Calu3 (cell line): ENCODE results near the gene DCC. TPM values are rescaled to one million over a fixed set of nuclear protein-coding genes. Genes with fewer than 3 reads are reported as not detected.
"Not testable (repeated sequence)": the region's sequence is repeated elsewhere in the genome, so short reads cannot be mapped to it uniquely, and the experiment has no call there.

Experiments
- BruUV-seq: library from RNA; stranded (reverse); fragments of 400-500 nt; replicated peaks from 2 replicates; lab custom pipeline; 2021; lab: Mats Ljungman, UMichigan
- CTCF ChIA-PET: fragments of 300-600 bp; sonication (Branson Sonifier 250); formaldehyde crosslinking; loops from one replicate; lab custom pipeline; 2022; ENCODE audit warnings: antibody characterized with exemption; lab: Charles Lee
- DNase-seq: peaks from one replicate; pipeline ENCODE4 v3.0.0; 2022
- H3K27ac Mint-ChIP-seq: one replicate; pipeline ENCODE4 v1.8.0; 2022; ENCODE audit warnings: mixed read lengths; ENCODE audit not compliant: unreplicated experiment
- H3K27me3 Mint-ChIP-seq: one replicate; pipeline ENCODE4 v1.8.0; 2022; ENCODE audit warnings: mixed read lengths; ENCODE audit not compliant: unreplicated experiment
- H3K36me3 Mint-ChIP-seq: one replicate; pipeline ENCODE4 v1.8.0; 2022; ENCODE audit warnings: mild to moderate bottlenecking, moderate library complexity, mixed read lengths; ENCODE audit not compliant: insufficient read depth, unreplicated experiment
- H3K4me1 Mint-ChIP-seq: one replicate; pipeline ENCODE4 v1.8.0; 2022; ENCODE audit warnings: mild to moderate bottlenecking, low read depth, mixed read lengths; ENCODE audit not compliant: unreplicated experiment
- H3K4me3 Mint-ChIP-seq: one replicate; pipeline ENCODE4 v1.8.0; 2022; ENCODE audit warnings: mild to moderate bottlenecking, low read depth, moderate library complexity, mixed read lengths; ENCODE audit not compliant: unreplicated experiment
- H3K9me3 Mint-ChIP-seq: one replicate; pipeline ENCODE4 v1.8.0; 2022; ENCODE audit warnings: low read depth, mixed read lengths; ENCODE audit not compliant: unreplicated experiment
- intact Hi-C: fragments of 100-400 bp; cut with micrococcal nuclease; formaldehyde crosslinking; loops from one replicate; pipeline ENCODE4 v1.10.0; 2022; ENCODE audit not compliant: unreplicated experiment
- total RNA-seq: library from RNA; stranded (reverse); gene quantifications from 2 replicates; pipeline ENCODE4 v1.2.3, GENCODE V29; 2022
- TF ChIP-seq, protein P1 (sequence below): fragments of 200-600 bp; IDR thresholded peaks from one replicate; pipeline ENCODE4 v1.8.0; 2022; ENCODE audit warnings: antibody characterized with exemption; ENCODE audit not compliant: unreplicated experiment

DCC gene
- total RNA-seq, 1 experiment from 2014 or later: not detected

DNA sequence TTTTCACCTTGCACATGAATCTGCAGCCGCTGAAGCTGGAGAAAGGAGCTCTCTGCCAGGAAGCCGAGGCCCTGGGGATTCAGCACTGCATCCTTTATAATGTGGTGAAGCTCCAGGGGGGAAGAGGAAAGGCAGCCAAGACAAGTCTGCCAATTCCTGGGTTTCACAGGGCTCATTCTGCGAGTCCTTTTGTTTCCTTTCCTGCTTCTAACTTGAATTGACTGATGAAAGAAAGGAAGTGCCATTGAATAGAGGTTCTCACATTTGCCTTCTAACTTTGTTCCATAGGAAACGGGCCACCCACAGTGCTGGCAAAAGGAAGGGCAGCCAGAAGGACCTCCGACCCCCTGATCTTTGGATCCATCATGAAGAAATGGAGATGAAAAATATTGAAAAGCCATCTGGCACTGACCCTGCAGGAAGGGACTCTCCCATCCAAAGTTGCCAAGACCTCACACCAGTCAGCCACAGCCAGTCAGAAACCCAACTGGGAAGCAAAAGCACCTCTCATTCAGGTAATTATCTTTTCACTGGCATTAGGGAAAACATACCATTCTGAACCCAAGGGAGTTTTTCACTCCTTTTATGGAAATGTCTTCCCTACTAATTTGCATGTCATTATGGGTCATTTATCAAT, 1119.1 kb downstream of the DCC start:
- TF ChIP-seq, protein P1, sequence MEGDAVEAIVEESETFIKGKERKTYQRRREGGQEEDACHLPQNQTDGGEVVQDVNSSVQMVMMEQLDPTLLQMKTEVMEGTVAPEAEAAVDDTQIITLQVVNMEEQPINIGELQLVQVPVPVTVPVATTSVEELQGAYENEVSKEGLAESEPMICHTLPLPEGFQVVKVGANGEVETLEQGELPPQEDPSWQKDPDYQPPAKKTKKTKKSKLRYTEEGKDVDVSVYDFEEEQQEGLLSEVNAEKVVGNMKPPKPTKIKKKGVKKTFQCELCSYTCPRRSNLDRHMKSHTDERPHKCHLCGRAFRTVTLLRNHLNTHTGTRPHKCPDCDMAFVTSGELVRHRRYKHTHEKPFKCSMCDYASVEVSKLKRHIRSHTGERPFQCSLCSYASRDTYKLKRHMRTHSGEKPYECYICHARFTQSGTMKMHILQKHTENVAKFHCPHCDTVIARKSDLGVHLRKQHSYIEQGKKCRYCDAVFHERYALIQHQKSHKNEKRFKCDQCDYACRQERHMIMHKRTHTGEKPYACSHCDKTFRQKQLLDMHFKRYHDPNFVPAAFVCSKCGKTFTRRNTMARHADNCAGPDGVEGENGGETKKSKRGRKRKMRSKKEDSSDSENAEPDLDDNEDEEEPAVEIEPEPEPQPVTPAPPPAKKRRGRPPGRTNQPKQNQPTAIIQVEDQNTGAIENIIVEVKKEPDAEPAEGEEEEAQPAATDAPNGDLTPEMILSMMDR: no peak
- no peak for DNase-seq
- Mint-ChIP-seq H3K27me3 (no peaks in the 10 kb centered on the region), H3K9me3 (peaks cover 7% of the 10 kb centered on the region), H3K4me1 (no peaks in the 10 kb centered on the region), H3K36me3 (no peaks in the 10 kb centered on the region), H3K4me3 (no peak overlapping the region), H3K27ac (no peak overlapping the region)
- CTCF ChIA-PET: interaction anchor here (1.1 kb wide), 1 partner anchor 19 kb away, joined by 4 read pairs; no protein-coding TSS in a partner anchor
- BruUV-seq: no TSS peak
- intact Hi-C loops: no loop called here

DNA sequence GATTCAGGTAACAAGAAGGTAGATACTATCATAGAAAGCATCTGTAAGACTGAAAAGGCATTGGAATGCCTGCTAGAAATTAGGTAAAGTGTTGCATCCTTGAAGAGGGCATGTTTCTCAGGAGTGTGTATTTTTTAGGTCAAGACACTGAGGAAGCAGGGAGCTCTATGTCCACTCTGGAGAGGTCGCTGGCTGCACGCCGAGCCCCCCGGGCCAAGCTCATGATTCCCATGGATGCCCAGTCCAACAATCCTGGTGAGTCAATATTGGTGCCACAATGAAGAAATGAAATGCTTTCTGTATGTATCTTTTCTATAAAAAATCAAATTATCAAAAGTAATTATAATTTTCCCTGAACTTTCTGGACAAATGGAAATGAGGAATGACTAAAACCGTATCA, 1127.8 kb downstream of the DCC start:
- H3K36me3 Mint-ChIP-seq: no peaks in the 10 kb centered on the region
- intact Hi-C loops: no loop called here

DNA sequence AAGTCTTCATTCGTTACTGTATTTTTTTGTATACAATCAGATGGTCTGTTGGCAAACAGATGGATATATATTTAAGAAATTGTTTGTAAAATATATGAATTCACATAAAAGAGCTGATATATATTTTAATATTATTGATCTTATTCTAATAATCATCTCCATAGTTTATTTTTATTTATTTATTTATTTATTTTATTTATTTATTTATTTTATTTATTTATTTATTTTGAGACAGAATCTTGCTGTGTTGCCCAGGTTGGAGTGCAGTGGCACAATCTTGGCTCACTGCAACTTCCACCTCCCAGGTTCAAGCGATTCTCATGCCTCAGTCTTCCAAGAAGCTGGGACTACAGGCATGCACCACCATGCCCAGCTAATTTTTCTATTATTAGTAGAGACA, 1128.2 kb downstream of the DCC start:
- H3K27me3 Mint-ChIP-seq, BruUV-seq, CTCF ChIA-PET, H3K36me3 Mint-ChIP-seq, intact Hi-C loops, H3K4me3 Mint-ChIP-seq, H3K27ac Mint-ChIP-seq, DNase-seq, H3K4me1 Mint-ChIP-seq: not testable (repeated sequence)
- H3K9me3 Mint-ChIP-seq: peaks cover 15% of the 10 kb centered on the region

More for the DNA sequence above, 1127.8 kb downstream of the DCC start:
- H3K27ac Mint-ChIP-seq: no peak overlapping the region
- H3K9me3 Mint-ChIP-seq: peaks cover 15% of the 10 kb centered on the region
- CTCF ChIA-PET: no interaction called here
- no peaks in the 10 kb centered on the region for H3K4me1 Mint-ChIP-seq
- TF ChIP-seq, protein P1: no peak
- H3K27me3 Mint-ChIP-seq: no peaks in the 10 kb centered on the region
- DNase-seq: no peak
- no TSS peak for BruUV-seq
- H3K4me3 Mint-ChIP-seq: no peak overlapping the region

DNA sequence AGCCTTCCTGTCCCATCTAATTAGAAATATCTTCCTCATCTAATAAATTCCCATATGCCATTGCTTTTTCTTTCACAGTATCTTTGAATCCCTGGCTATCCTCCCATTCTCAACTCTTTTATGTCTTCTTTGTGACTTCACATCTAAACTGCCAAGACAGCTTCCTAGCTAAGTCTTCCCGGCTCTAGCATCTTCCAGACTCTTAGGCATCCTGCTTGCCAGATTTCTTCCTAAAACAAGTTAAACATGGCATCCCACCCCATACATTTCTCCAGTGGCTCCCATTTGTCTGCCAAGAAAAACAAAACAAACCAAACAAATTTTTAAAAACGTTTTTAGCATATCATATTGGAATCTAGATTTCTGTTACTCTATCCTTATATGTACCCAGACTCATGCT, 1132.5 kb downstream of the DCC start:
- no TSS peak for BruUV-seq
- no peaks in the 10 kb centered on the region for H3K27me3 Mint-ChIP-seq
- no peak overlapping the region for H3K4me3 Mint-ChIP-seq
- intact Hi-C loops: no loop called here
- DNase-seq: no peak
- no peaks in the 10 kb centered on the region for H3K36me3 Mint-ChIP-seq
- TF ChIP-seq, protein P1: no peak
- H3K27ac Mint-ChIP-seq: no peak overlapping the region
- no peaks in the 10 kb centered on the region for H3K4me1 Mint-ChIP-seq
- H3K9me3 Mint-ChIP-seq: peaks cover 21% of the 10 kb centered on the region
- CTCF ChIA-PET: interaction anchor here (0.6 kb wide), 1 partner anchor 572 kb away, joined by 3 read pairs; no protein-coding TSS in a partner anchor

DNA sequence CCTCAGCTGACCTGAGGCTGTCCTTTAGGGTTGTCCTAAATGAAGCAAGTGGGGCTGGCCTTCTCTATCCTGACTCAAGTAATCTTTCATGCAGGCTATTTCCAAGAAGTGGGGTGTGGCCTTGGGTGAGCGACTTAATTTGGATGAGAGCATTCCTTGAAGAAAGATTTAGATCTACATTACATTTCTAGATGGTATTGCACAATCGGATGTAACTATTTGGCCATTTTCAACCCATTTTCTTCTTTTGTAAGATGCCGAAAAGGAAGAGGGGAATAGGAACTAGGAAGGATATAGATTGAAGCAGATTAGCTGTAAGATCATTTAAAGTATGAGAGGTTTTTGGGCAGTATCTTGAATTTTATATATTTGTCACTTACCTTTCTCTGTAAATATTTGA, 1138.2 kb downstream of the DCC start:
- intact Hi-C loops: no loop called here
- Mint-ChIP-seq H3K27ac (no peak overlapping the region), H3K36me3 (no peaks in the 10 kb centered on the region), H3K4me3 (no peak overlapping the region), H3K4me1 (no peaks in the 10 kb centered on the region), H3K9me3 (peaks cover 6% of the 10 kb centered on the region), H3K27me3 (no peaks in the 10 kb centered on the region)
- BruUV-seq: no TSS peak
- CTCF ChIA-PET: interaction anchor here (1.3 kb wide), 1 partner anchor 20 kb away, joined by 4 read pairs; no protein-coding TSS in a partner anchor
- TF ChIP-seq, protein P1: no peak
- DNase-seq: no peak
